Panc1 (cell line): ENCODE data around the gene NINJ2. TPM values are rescaled to one million over a fixed set of nuclear protein-coding genes. Genes with fewer than 3 reads are reported as not detected.

Experiments used
- ATAC-seq: fragments of 200-7000 bp; cut with Tn5 transposase; 2 replicates; pipeline ENCODE4 v1.9.1; 2020; ENCODE audit warnings: mild to moderate bottlenecking, moderate library complexity
- BruUV-seq: library from RNA; stranded (reverse); fragments of 400-500 nt; replicated peaks from 2 replicates; lab custom pipeline; 2021; lab: Mats Ljungman, UMichigan
- CTCF ChIA-PET: fragments of 300-600 bp; sonication (Branson Sonifier 250); formaldehyde crosslinking; loops from one replicate; lab custom pipeline; 2022; ENCODE audit warnings: antibody characterized with exemption; lab: Charles Lee
- POLR2A ChIA-PET: fragments of 300-600 bp; sonication (Branson Sonifier 250); formaldehyde crosslinking; loops from one replicate; lab custom pipeline; 2022; ENCODE audit warnings: antibody characterized with exemption; lab: Charles Lee
- DNase-seq: peaks from one replicate; pipeline ENCODE4 v3.0.0-alpha.2; 2010; ENCODE audit warnings: low read depth, low spot score
- H3K27ac ChIP-seq: 2 replicates; pipeline ENCODE4 v1.5.1; 2011; ENCODE audit warnings: mild to moderate bottlenecking, low read length, inconsistent platforms
- H3K27me3 ChIP-seq: fragments of 200-500 bp; sonication (Bioruptor generic); 2 replicates; pipeline ENCODE4 v1.6.0; 2014; ENCODE audit warnings: low read length, inconsistent platforms; ENCODE audit not compliant: control insufficient read depth, insufficient read depth
- H3K36me3 ChIP-seq: fragments of 200-500 bp; sonication (Bioruptor generic); 2 replicates; pipeline ENCODE4 v1.5.1; 2014; ENCODE audit warnings: inconsistent platforms, mild to moderate bottlenecking, low read length, moderate library complexity; ENCODE audit not compliant: control insufficient read depth, insufficient read depth
- H3K4me1 ChIP-seq: 2 replicates; pipeline ENCODE4 v1.5.1; 2011; ENCODE audit warnings: inconsistent platforms, mild to moderate bottlenecking, low read length, moderate library complexity; ENCODE audit not compliant: control insufficient read depth, insufficient read depth
- H3K4me3 ChIP-seq, 2 experiments: 2 replicates each; pipeline ENCODE4 v1.5.1; 2011 to 2012; ENCODE audit warnings: low read depth in 2 of 2, low read length in 2 of 2, mild to moderate bottlenecking in 2 of 2, inconsistent platforms in 1 of 2, moderate library complexity in 1 of 2
- H3K9me3 ChIP-seq: fragments of 200-500 bp; sonication (Bioruptor generic); 2 replicates; pipeline ENCODE4 v1.5.1; 2014; ENCODE audit warnings: low read depth, mild to moderate bottlenecking, inconsistent platforms, low read length, moderate library complexity; ENCODE audit not compliant: control insufficient read depth, insufficient read depth
- CTCF ChIP-seq: fragments of 450-650 bp; IDR thresholded peaks from 2 replicates; pipeline ENCODE4 v1.5.1; 2017; ENCODE audit warnings: mild to moderate bottlenecking
- POLR2AphosphoS5 ChIP-seq: IDR thresholded peaks from 2 replicates; pipeline ENCODE4 v1.6.1; 2012; ENCODE audit warnings: mild to moderate bottlenecking, low read depth, low read length, moderate library complexity
- REST ChIP-seq, 2 experiments: IDR thresholded peaks; 2 replicates each; pipeline ENCODE4 v1.6.1; 2011 to 2012; ENCODE audit warnings: low read depth in 2 of 2, control low read depth in 1 of 2, low read length in 1 of 2, mild to moderate bottlenecking in 1 of 2, moderate library complexity in 1 of 2; ENCODE audit not compliant: insufficient read depth in 1 of 2
- SIN3A ChIP-seq: IDR thresholded peaks from 2 replicates; pipeline ENCODE4 v1.6.1; 2012; ENCODE audit warnings: low read depth, mild to moderate bottlenecking, low read length, moderate library complexity, borderline replicate concordance; ENCODE audit not compliant: insufficient read depth
- TCF7L2 ChIP-seq: IDR thresholded peaks from 2 replicates; pipeline ENCODE4 v1.6.1; 2011; ENCODE audit warnings: mild to moderate bottlenecking, low read depth, low read length, inconsistent platforms
- in situ Hi-C: cut with HindIII; loops from 2 replicates; pipeline ENCODE4 v1.10.0; 2016; ENCODE audit warnings: low sequenced_read_pairs, low pct_unique_long_range_greater_than_20kb
- intact Hi-C: fragments of 100-400 bp; cut with micrococcal nuclease; formaldehyde crosslinking; loops from one replicate; pipeline ENCODE4 v1.10.0; 2022; ENCODE audit not compliant: unreplicated experiment
- total RNA-seq: library from RNA; stranded (reverse); gene quantifications from one replicate; pipeline ENCODE4 v1.2.1, GENCODE V29; 2021; ENCODE audit not compliant: unreplicated experiment

NINJ2 gene
- total RNA-seq, 1 experiment from 2014 or later: 1.9 TPM

- H3K9me3 ChIP-seq: no peaks in the 10 kb centered on the region
- H3K27ac ChIP-seq: no peak overlapping the region
- H3K4me1 ChIP-seq: peaks cover 4% of the 10 kb centered on the region; the same call in 1 of the 2 replicates
- no peaks in the 10 kb centered on the region for H3K27me3 ChIP-seq
- no peak overlapping the region for H3K4me3 ChIP-seq
- TF ChIP-seq POLR2AphosphoS5 (no peak), REST (IDR thresholded peaks at IDR 0.05; ENCODE audit: insufficient read depth in 1 of 2, low read depth in 2 of 2, low read length in 1 of 2) (no peak), SIN3A (no peak), CTCF (no peak), TCF7L2 (no peak)
- intact Hi-C loops: loop anchor here (5.0 kb wide), 1 partner anchor 94 kb away; no protein-coding TSS in a partner anchor
- in situ Hi-C loops: no loop called here
- DNase-seq (no peak), ATAC-seq (no peak)
- H3K36me3 ChIP-seq: no peaks in the 10 kb centered on the region
- POLR2A ChIA-PET: no interaction called here
- no TSS peak for BruUV-seq
- CTCF ChIA-PET: no interaction called here
Measured at GRCh38 chr12:545835-546234, 117.4 kb downstream of the NINJ2 start.

- Histone ChIP-seq H3K27me3 (no peaks in the 10 kb centered on the region), H3K4me3 (no peak overlapping the region), H3K36me3 (no peaks in the 10 kb centered on the region), H3K9me3 (no peaks in the 10 kb centered on the region), H3K4me1 (peaks cover 4% of the 10 kb centered on the region; the same call in 1 of the 2 replicates), H3K27ac (no peak overlapping the region)
- CTCF ChIA-PET: interaction anchor here (0.6 to 0.7 kb wide), 4 partner anchors 9 to 453 kb away, joined by 3 to 11 read pairs (median 4); no protein-coding TSS in a partner anchor
- in situ Hi-C loops (no loop called here), intact Hi-C loops (loop anchor here (5.0 kb wide), 1 partner anchor 93 kb away; no protein-coding TSS in a partner anchor)
- BruUV-seq: no TSS peak
- DNase-seq (no peak), ATAC-seq (no peak)
- POLR2A ChIA-PET: interaction anchor here (0.7 kb wide), 1 partner anchor 247 kb away, joined by 12 read pairs; no protein-coding TSS in a partner anchor
- TF ChIP-seq TCF7L2: no peak
- TF ChIP-seq POLR2AphosphoS5: no peak
- no peak for TF ChIP-seq SIN3A
- no peak for TF ChIP-seq CTCF
- no peak for TF ChIP-seq REST (IDR thresholded peaks at IDR 0.05; ENCODE audit: insufficient read depth in 1 of 2, low read depth in 2 of 2, low read length in 1 of 2)
Measured at GRCh38 chr12:544941-545635, 118.2 kb downstream of the NINJ2 start.
